HG03039 (cell line): ENCODE data around the gene DCXR.

Source experiments
- ATAC-seq: cut with Tn5 transposase; IDR thresholded peaks from one replicate; pipeline ENCODE4 v1.9.1; 2021; ENCODE audit warnings: mild to moderate bottlenecking, moderate library complexity; ENCODE audit not compliant: unreplicated experiment

DCXR gene

GRCh38 chr17:82055965-82056728 lies 18.6 kb upstream of the DCXR start:
- no peak for ATAC-seq

GRCh38 chr17:82055023-82055964 lies 17.8 kb upstream of the DCXR start:
- no peak for ATAC-seq

- ATAC-seq: no peak
Observed at GRCh38 chr17:82054351-82055022, 17.0 kb upstream of the DCXR start.

- no peak for ATAC-seq
Observed at GRCh38 chr17:82053556-82054263, 16.2 kb upstream of the DCXR start.

- ATAC-seq: no peak
Observed at GRCh38 chr17:82053130-82053529, 15.6 kb upstream of the DCXR start.

- ATAC-seq: no peak
Observed at GRCh38 chr17:82052638-82053059, 15.2 kb upstream of the DCXR start.

GRCh38 chr17:82051776-82052637 lies 14.5 kb upstream of the DCXR start, which contains the start of the genes GPS1 and RFNG:
TSS of gene GPS1 (plus strand) at chr17:82051898. CDS start at chr17:82051932, 34 bp downstream.
TSS of gene RFNG (minus strand) at chr17:82051811. CDS start at chr17:82051766, 45 bp downstream.
- ATAC-seq: no peak

GRCh38 chr17:82050761-82051641 lies 13.5 kb upstream of the DCXR start:
- no peak for ATAC-seq

- no peak for ATAC-seq
Observed at GRCh38 chr17:82050152-82050760, 12.8 kb upstream of the DCXR start.

GRCh38 chr17:82049521-82049971 lies 12.0 kb upstream of the DCXR start:
- no peak for ATAC-seq

- no peak for ATAC-seq
Observed at GRCh38 chr17:82049106-82049505, 11.6 kb upstream of the DCXR start.

- no peak for ATAC-seq
Observed at GRCh38 chr17:82048571-82048971, 11.1 kb upstream of the DCXR start.

- ATAC-seq: no peak
Observed at GRCh38 chr17:82047914-82048570, 10.5 kb upstream of the DCXR start.

GRCh38 chr17:82047379-82047778 lies 9.9 kb upstream of the DCXR start:
- no peak for ATAC-seq

- no peak for ATAC-seq
Observed at GRCh38 chr17:82046903-82047302, 9.4 kb upstream of the DCXR start.

GRCh38 chr17:82045936-82046484 lies 8.5 kb upstream of the DCXR start:
- no peak for ATAC-seq

GRCh38 chr17:82043507-82043906 lies 6.0 kb upstream of the DCXR start:
- no peak for ATAC-seq
